H9 (cell line): Measurements from ENCODE around the gene TTC13. TPM values are rescaled to one million over a fixed set of nuclear protein-coding genes. Genes with fewer than 3 reads are reported as not detected.

Experiments used
- DNase-seq: peaks from one replicate; pipeline ENCODE4 v3.0.0-alpha.2; 2017
- H2AFZ ChIP-seq: one replicate; pipeline ENCODE4 v1.6.1; 2013; ENCODE audit warnings: mild to moderate bottlenecking, low read length, control low read depth, moderate library complexity
- H2AK5ac ChIP-seq: 2 replicates; pipeline ENCODE4 v1.6.1; 2013; ENCODE audit warnings: low read length, control low read depth, mixed read lengths; ENCODE audit not compliant: insufficient read length
- H2BK120ac ChIP-seq: one replicate; pipeline ENCODE4 v1.6.1; 2013; ENCODE audit warnings: low read depth, mild to moderate bottlenecking, low read length, control low read depth, inconsistent platforms; ENCODE audit not compliant: poor library complexity, severe bottlenecking
- H2BK12ac ChIP-seq: 2 replicates; pipeline ENCODE4 v1.6.1; 2013; ENCODE audit warnings: low read length, control low read depth, mixed read lengths, low read depth; ENCODE audit not compliant: insufficient read length
- H2BK15ac ChIP-seq: 2 replicates; pipeline ENCODE4 v1.6.1; 2013; ENCODE audit warnings: low read depth, low read length, control low read depth
- H2BK20ac ChIP-seq: one replicate; pipeline ENCODE4 v1.6.1; 2013; ENCODE audit warnings: low read depth, mild to moderate bottlenecking, low read length, control low read depth, inconsistent platforms; ENCODE audit not compliant: poor library complexity, severe bottlenecking
- H2BK5ac ChIP-seq: 2 replicates; pipeline ENCODE4 v1.6.1; 2013; ENCODE audit warnings: low read length, control low read depth, mixed read lengths; ENCODE audit not compliant: insufficient read length
- H3K14ac ChIP-seq: 2 replicates; pipeline ENCODE4 v1.6.1; 2013; ENCODE audit warnings: low read length, control low read depth; ENCODE audit not compliant: insufficient read depth
- H3K18ac ChIP-seq: 2 replicates; pipeline ENCODE4 v1.6.1; 2013; ENCODE audit warnings: low read depth, mild to moderate bottlenecking, mixed read lengths, low read length, control low read depth; ENCODE audit not compliant: insufficient read length
- H3K23ac ChIP-seq: 2 replicates; pipeline ENCODE4 v1.6.1; 2013; ENCODE audit warnings: low read length, control low read depth, mixed read lengths, low read depth; ENCODE audit not compliant: insufficient read length
- H3K23me2 ChIP-seq: 2 replicates; pipeline ENCODE4 v1.6.1; 2013; ENCODE audit warnings: low read depth, mild to moderate bottlenecking, mixed read lengths, low read length, control low read depth; ENCODE audit not compliant: insufficient read length, poor library complexity, severe bottlenecking
- H3K27ac ChIP-seq: 2 replicates; pipeline ENCODE4 v1.5.1; 2013; ENCODE audit warnings: low read length, control low read depth, mixed read lengths, low read depth; ENCODE audit not compliant: insufficient read length
- H3K27me3 ChIP-seq: 2 replicates; pipeline ENCODE4 v1.6.1; 2013; ENCODE audit warnings: low read length, control low read depth, inconsistent platforms; ENCODE audit not compliant: insufficient read depth
- H3K4ac ChIP-seq: 2 replicates; pipeline ENCODE4 v1.6.1; 2013; ENCODE audit warnings: low read depth, mild to moderate bottlenecking, control low read depth, inconsistent platforms, low read length, moderate library complexity
- H3K4me1 ChIP-seq: 2 replicates; pipeline ENCODE4 v1.6.1; 2013; ENCODE audit warnings: low read length, control low read depth, inconsistent platforms; ENCODE audit not compliant: insufficient read depth
- H3K4me2 ChIP-seq: 2 replicates; pipeline ENCODE4 v1.6.1; 2013; ENCODE audit warnings: low read length, control low read depth, mixed read lengths; ENCODE audit not compliant: insufficient read length, insufficient read depth
- H3K56ac ChIP-seq: 2 replicates; pipeline ENCODE4 v1.6.1; 2013; ENCODE audit warnings: low read depth, mild to moderate bottlenecking, mixed read lengths, low read length, control low read depth; ENCODE audit not compliant: insufficient read length
- H3K79me1 ChIP-seq: 2 replicates; pipeline ENCODE4 v1.6.1; 2013; ENCODE audit warnings: low read depth, mild to moderate bottlenecking, moderate library complexity, low read length, control low read depth, inconsistent platforms; ENCODE audit not compliant: insufficient read depth, poor library complexity, severe bottlenecking
- H3K79me2 ChIP-seq: 2 replicates; pipeline ENCODE4 v1.6.1; 2013; ENCODE audit warnings: low read length, control low read depth, inconsistent platforms; ENCODE audit not compliant: insufficient read depth
- H3K9ac ChIP-seq: 2 replicates; pipeline ENCODE4 v1.6.1; 2013; ENCODE audit warnings: low read length, control low read depth, mixed read lengths; ENCODE audit not compliant: insufficient read length; ENCODE audit errors: extremely low read depth
- H3K9me3 ChIP-seq: one replicate; pipeline ENCODE4 v1.6.1; 2013; ENCODE audit warnings: low read depth, low read length, inconsistent platforms; ENCODE audit not compliant: control insufficient read depth
- H3T11ph ChIP-seq: one replicate; pipeline ENCODE4 v1.6.1; 2013; ENCODE audit warnings: mild to moderate bottlenecking, low read length, control low read depth, inconsistent platforms
- H4K20me1 ChIP-seq: one replicate; pipeline ENCODE4 v1.6.1; 2013; ENCODE audit not compliant: control insufficient read depth, insufficient read length, insufficient read depth
- H4K5ac ChIP-seq: 2 replicates; pipeline ENCODE4 v1.6.1; 2013; ENCODE audit warnings: low read depth, mild to moderate bottlenecking, mixed read lengths, low read length, control low read depth; ENCODE audit not compliant: insufficient read length
- H4K8ac ChIP-seq: replicated peaks from 2 replicates; pipeline ENCODE4 v1.6.1; 2013; ENCODE audit warnings: low read length, control low read depth, mixed read lengths, low read depth; ENCODE audit not compliant: insufficient read length
- H4K91ac ChIP-seq: 2 replicates; pipeline ENCODE4 v1.6.1; 2013; ENCODE audit warnings: low read depth, mild to moderate bottlenecking, moderate library complexity, mixed read lengths, low read length, control low read depth; ENCODE audit not compliant: insufficient read length
- H3K27ac Mint-ChIP-seq, 3 experiments: 2 replicates in 2 of 3; 3 replicates in 1 of 3; pipeline ENCODE4 v1.8.0; 2020 to 2021; ENCODE audit warnings: mixed read lengths in 3 of 3, mild to moderate bottlenecking in 1 of 3, moderate library complexity in 1 of 3
- H3K27me3 Mint-ChIP-seq: 2 replicates; pipeline ENCODE4 v1.8.0; 2021; ENCODE audit warnings: low read depth, mild to moderate bottlenecking, moderate library complexity, mixed read lengths
- H3K36me3 Mint-ChIP-seq, 3 experiments: 2 replicates in 2 of 3; 3 replicates in 1 of 3; pipeline ENCODE4 v1.8.0; 2020 to 2021; ENCODE audit warnings: low read depth in 3 of 3, mixed read lengths in 3 of 3; ENCODE audit not compliant: insufficient read depth in 1 of 3
- H3K4me1 Mint-ChIP-seq, 2 experiments: 2 replicates each; pipeline ENCODE4 v1.8.0; 2020; ENCODE audit warnings: mixed read lengths in 2 of 2
- H3K4me3 Mint-ChIP-seq, 2 experiments: 2 replicates in 1 of 2; 3 replicates in 1 of 2; pipeline ENCODE4 v1.8.0; 2020 to 2021; ENCODE audit warnings: mild to moderate bottlenecking in 2 of 2, mixed read lengths in 2 of 2, moderate library complexity in 1 of 2
- H3K9me3 Mint-ChIP-seq, 2 experiments: 2 replicates in 1 of 2; 3 replicates in 1 of 2; pipeline ENCODE4 v1.8.0; 2020; ENCODE audit warnings: mild to moderate bottlenecking in 2 of 2, mixed read lengths in 2 of 2, moderate library complexity in 1 of 2
- CTCF ChIP-seq: fragments of 200-600 bp; sonication (generic); conservative IDR thresholded peaks from 3 replicates; pipeline ENCODE4 v1.8.0; 2021; ENCODE audit warnings: antibody characterized with exemption, mild to moderate bottlenecking
- total RNA-seq: library from RNA; stranded (reverse); gene quantifications from 2 replicates; pipeline ENCODE4 v1.2.1, GENCODE V29; 2021

Gene TTC13
- total RNA-seq, 1 experiment from 2014 or later, result 7.6 TPM

GRCh38 chr1:230915078-230915477, 63.6 kb downstream of the TTC13 start:
- H3K18ac ChIP-seq, result no peak overlapping the region

More at GRCh38 chr1:230915078-230915477, 63.6 kb downstream of the TTC13 start:
- Mint-ChIP-seq H3K27me3 (no peaks in the 10 kb centered on the region), H3K36me3 (peaks cover 0 to 6% (median 0%) of the 10 kb centered on the region in 3 experiments; a peak in 3 of 7 replicates), H3K9me3 (no peaks in the 10 kb centered on the region), H3K27ac (peak overlapping the region in 1 of 3 experiments; percentile 41; a peak in 1 of 7 replicates), H3K4me1 (no peaks in the 10 kb centered on the region), H3K4me3 (no peak overlapping the region; a peak in 1 of 5 replicates)
- no peaks in the 10 kb centered on the region for H3K79me1 ChIP-seq
- H2BK5ac ChIP-seq, result no peak overlapping the region
- H4K20me1 ChIP-seq, result no peaks in the 10 kb centered on the region
- H2AFZ ChIP-seq, result no peak overlapping the region
- H3K4me2 ChIP-seq, result no peak overlapping the region
- H3K14ac ChIP-seq, result no peak overlapping the region
- H3K27ac ChIP-seq, result no peak overlapping the region
- no peaks in the 10 kb centered on the region for H3K23me2 ChIP-seq
- no peak overlapping the region for H4K91ac ChIP-seq
- TF ChIP-seq CTCF, result no peak
- H4K8ac ChIP-seq, result no peak overlapping the region
- H3K4me1 ChIP-seq, result no peaks in the 10 kb centered on the region
- H3K56ac ChIP-seq, result no peak overlapping the region
- H3K27me3 ChIP-seq, result no peaks in the 10 kb centered on the region
- no peaks in the 10 kb centered on the region for H3K79me2 ChIP-seq
- H2BK12ac ChIP-seq, result no peak overlapping the region
- no peak overlapping the region for H3K9ac ChIP-seq
- H2AK5ac ChIP-seq, result no peak overlapping the region
- no peak overlapping the region for H2BK20ac ChIP-seq
- no peak overlapping the region for H3T11ph ChIP-seq
- H3K4ac ChIP-seq, result no peak overlapping the region
- no peak overlapping the region for H4K5ac ChIP-seq
- H2BK120ac ChIP-seq, result no peak overlapping the region
- H2BK15ac ChIP-seq, result no peak overlapping the region
- no peaks in the 10 kb centered on the region for H3K9me3 ChIP-seq
- H3K23ac ChIP-seq, result no peak overlapping the region
- DNase-seq, result no peak
